ENCODE measurements around the gene ACO1.

The ACO1 gene

DNA sequence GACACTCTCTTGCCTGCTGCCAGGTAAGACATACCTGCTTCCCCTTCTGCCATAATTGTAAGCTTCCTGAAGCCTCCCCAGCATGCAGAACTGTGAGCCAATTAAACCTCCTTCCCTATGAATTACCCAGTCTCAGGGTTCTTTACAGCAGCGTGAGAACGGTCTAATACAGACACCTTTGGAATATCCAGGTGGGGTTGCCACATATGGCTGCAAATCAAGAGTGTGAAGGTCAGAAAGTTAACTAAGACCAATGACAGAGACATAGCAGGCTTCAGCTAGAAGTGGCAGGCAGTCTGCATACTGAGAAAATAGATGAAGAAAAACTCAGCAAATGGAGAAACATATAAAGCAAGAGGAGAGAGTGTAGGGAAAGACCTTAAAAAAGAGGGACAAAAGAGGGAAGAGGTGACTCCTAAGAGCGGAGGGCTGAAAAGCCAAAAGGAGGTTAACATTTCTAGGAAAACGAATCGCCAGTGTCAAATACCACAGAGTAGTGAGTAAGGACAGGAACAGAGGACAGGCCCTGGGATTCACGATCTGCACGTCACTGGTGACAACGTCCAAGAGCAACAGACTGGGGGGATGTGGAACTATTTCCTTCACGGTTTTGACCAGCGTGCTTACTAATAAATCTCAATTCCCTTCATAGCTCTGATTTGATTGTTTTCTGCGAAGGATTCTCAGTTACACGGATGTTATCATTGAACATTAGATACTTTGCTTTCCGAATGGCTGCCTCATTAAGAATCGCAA, 1.7 kb upstream of the ACO1 start:
- DNase-seq (ENCODE audit: low spot score): no peak

GRCh38 chr9:32384002-32384363, 460 bp upstream of the ACO1 start:
- no peak for DNase-seq (ENCODE audit: low spot score)

DNA sequence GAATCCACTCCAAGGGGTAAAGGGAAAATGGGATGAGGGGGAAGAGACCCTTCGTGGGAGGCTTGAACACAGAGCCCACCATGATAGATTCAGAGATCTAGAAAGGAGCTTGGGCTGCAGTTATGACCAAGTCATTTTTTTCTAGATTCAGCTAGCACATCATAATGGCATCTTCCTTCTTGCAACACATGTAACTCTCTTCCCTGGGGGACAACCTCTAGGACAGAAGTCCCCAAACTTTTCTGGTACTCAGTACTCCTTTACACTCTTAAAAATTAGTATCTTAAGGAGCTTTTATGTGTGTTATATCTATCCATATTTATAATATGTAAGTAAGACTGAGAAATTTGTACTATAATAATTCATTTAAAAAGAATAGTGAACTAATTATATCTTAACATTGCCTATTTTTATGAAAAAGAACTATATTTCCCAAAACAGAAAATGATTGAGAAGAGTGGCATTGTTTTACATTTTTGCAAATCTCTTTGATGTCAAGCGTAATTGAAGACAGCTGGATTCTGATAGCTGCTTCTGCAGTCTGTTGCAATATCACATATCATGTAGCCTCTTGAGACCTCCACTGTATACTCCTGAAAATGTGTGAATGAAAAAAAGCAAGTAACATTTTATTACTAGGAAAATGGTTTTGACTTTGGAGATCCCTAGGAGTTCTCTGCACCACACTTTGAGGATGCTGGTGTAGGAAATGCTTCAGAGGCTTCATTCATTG, 875 bp downstream of the ACO1 start:
- DNase-seq (ENCODE audit: low spot score): no peak

DNA sequence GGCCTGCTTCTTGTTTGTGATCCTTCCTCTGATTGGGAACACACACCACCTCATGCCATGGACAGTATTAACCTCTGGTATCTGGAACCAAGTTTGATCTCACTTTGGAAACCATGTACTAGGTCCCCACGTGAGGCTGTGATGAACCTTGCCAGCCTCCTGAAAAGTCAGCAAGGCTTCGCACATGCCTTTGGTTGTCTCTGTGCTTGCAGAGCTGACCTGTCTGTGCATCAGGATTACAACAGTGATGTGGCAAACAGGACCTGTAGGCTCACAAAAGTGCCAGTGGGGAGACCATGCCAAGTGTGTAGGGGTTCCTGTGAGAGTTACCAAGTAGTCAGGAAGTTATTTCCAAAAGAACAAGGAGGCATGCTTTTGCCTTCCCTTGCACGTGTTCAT, 1.4 kb downstream of the ACO1 start:
- no peak for DNase-seq (ENCODE audit: low spot score)

DNA sequence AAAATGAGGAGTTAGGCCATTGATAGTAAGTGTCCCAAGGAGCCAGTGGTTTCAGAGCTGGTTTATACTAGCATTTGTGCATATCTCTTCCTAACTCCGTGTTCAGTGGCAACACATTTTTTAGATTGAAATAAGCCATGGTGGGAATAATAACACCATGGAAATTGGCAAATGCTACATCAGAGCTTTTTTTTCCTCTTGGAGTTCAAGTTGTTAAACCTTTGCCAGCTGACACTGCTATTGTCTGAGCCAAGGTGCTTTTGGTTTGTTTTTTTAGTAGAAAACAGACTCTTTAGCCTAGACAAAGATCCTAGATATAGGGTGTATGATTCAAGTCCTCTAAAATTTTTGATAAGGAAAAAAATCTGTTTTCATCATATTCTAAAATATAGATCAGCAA, 2.8 kb downstream of the ACO1 start:
- no peak for DNase-seq (ENCODE audit: low spot score)

GRCh38 chr9:32389365-32389764, 4.9 kb downstream of the ACO1 start:
- no peak for DNase-seq (ENCODE audit: low spot score)

DNA sequence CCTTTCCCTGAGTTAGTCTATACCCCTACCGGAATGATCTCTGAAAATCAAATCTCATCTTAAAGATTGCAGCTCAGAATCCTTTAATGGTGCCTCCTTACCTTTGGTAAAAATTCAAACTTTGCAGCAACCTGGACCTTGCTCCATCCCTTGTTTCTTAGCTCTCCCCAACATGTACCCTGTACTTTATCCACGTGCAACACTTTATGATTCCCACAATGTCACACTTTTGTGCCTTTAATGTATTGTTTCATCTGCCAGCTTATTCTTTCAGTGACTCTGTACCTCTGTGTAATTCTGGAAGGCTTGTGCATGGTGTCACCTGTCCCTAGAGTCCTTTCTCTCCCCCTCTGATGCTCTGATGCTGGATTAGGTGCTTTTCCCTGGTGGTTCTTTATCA, 9.5 kb downstream of the ACO1 start:
- no peak for DNase-seq (ENCODE audit: low spot score)

DNA sequence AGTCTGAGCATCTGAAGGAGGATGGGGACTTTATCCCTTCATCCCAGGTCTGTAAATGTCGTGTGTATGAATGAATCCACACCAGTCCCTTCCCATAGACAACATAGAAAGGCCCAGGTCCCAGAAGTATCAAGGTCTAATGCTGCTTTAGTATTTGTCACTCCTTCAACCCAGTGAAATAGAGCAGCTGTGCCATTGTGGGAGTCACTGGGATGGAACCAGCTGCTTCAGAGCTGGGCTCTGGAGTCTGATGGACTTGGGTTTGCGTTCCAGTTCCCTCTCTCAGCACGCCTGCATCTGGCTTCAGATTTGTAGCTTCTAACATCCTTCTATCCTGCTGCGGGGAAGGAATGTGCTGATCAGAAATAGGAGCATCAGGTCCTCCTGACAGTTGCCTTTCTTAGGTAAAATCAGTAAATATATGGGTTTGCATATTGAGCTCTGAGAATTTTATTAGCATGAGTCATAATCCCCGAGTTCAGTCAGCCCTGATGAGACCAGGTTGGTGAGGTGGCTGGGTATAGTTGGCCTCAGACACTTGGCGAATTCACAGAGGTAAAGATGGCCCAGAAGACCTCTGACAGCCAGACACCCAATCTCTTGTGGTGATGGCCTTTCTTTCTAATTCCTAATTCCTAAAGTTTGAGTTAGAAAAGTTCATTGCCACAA, 10.1 kb downstream of the ACO1 start:
- no peak for DNase-seq (ENCODE audit: low spot score)

GRCh38 chr9:32395510-32396216, 11.2 kb downstream of the ACO1 start:
- no peak for DNase-seq (ENCODE audit: low spot score)

DNA sequence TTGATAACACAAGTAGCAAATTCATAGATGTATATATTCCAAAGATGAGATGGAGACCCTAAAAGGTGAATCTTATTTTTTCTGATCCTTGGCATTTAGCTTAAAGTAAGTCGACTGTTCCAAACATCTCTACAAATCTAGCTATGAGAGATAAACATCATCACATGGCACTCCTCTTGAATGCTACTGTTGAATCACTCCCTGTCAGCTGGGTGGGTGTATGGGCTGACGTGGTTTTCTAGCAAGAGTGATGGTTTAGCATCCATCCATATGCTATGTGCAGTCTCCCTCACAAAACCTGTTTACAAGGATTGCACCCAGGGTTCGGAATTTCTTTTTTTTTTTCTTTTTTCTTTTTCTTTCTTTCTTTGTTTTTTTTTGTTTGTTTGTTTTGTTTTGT, 13.8 kb downstream of the ACO1 start:
- DNase-seq (ENCODE audit: low spot score): no peak

GRCh38 chr9:32399110-32399815, 14.8 kb downstream of the ACO1 start:
- DNase-seq (ENCODE audit: low spot score): no peak

DNA sequence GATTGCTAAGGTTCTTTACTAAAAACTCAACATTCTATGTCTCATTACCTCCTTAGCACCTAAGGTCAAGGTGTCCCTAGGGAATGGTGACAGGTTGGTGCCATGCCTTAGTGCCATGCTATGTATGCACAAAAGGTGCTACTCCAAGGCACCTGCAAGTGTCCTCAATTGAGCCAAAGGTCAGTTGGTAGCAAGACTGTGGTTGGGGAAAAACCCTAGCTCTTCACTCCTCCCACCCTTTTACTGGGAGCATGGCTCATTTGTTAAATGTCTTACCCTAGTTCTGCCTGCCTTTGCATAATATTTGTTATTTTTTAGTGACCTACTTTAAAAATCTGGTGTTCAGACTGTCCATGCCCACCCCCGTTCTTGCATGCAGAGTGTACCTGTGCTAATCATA, 17.0 kb downstream of the ACO1 start:
- DNase-seq (ENCODE audit: low spot score): no peak

- DNase-seq (ENCODE audit: low spot score): no peak
Measured at GRCh38 chr9:32403567-32404260, 19.3 kb downstream of the ACO1 start.

- no peak for DNase-seq (ENCODE audit: low spot score)
Measured at GRCh38 chr9:32404402-32404801, 20.0 kb downstream of the ACO1 start.

DNA sequence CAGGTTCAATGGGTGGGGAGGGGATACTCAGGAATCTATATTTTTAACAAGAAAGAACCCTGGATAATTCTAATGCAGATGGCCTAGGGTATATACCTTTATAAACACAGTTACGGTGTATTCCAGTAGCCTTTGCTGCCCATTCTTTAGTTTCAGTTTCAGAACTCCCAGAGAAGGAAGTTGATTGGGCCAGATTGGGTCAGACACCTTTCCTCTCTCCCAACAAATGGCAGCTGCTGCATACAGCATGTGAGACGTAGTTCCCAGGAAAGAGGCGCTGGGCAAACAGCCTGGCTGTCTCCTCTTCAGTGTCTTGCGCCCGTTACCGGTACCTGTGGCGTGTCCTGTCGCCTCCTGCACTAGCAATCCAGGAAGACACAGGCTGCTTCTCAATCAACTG, 20.4 kb downstream of the ACO1 start:
- no peak for DNase-seq (ENCODE audit: low spot score)

- DNase-seq (ENCODE audit: low spot score): no peak
Measured at GRCh38 chr9:32405506-32405905, 21.1 kb downstream of the ACO1 start.

DNA sequence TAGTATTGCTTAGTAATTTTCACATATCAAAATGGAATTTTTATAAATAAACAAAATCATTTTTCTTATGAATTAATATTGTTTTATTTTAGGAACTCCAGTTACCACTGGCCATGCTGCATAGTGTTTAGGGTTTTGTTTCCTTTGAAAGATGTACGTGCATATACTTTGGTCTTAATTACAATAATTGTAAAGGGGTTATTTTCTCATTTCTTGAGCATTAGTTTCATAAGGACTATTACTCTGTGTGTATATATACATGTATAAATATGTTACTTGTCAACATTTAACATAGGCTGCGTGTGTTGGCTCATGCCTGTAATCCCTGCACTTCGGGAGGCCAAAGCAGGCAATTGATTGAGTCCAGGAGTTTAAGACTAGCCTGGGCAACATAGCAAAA, 21.6 kb downstream of the ACO1 start:
- no peak for DNase-seq (ENCODE audit: low spot score)

DNA sequence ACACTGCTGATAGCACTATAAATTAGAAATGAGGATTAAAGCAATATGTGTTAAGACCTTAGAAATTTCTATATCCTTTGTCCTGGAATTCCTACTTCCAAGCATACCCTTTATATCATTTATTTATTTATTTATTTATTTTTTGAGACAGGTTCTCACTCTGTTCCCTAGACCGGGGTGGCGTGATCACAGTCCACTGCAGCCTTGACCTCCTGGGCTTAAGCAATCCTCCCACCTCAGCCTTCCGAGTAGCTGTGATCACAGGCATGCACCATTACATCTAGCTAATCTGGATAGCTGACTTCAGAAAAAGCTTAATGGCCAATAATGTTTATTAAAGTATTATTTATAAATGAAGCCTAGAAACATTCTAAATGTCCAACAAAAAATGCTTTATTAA, 27.3 kb downstream of the ACO1 start:
- DNase-seq (ENCODE audit: low spot score): no peak

DNA sequence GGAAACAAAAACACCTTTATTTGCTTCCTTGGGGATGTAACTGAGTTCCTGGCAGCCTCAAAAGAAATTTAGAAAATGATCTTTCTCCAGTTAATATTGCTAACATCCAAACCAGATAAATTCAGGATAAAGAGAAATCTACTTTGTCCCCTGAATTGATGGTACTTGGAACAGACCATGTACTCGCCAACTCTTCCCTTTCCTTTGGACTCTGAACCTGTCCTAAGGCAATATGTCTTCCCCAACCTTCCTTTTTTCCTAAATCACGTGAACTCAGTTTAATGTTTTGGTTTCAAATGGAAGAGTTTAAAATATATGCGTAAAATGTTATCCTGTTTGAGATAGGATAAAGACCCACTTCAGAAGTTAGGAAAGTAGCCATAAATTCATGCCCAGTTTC, 28.0 kb downstream of the ACO1 start:
- no peak for DNase-seq (ENCODE audit: low spot score)

- no peak for DNase-seq (ENCODE audit: low spot score)
Measured at GRCh38 chr9:32413424-32413823, 29.0 kb downstream of the ACO1 start.

- no peak for DNase-seq (ENCODE audit: low spot score)
Measured at GRCh38 chr9:32414856-32415255, 30.4 kb downstream of the ACO1 start.
